Smooth muscle cell (in vitro differentiated cells): ENCODE results near the gene AGAP2. TPM values are rescaled to one million over a fixed set of nuclear protein-coding genes. Genes with fewer than 3 reads are reported as not detected.
"Not testable (repeated sequence)": the region's sequence is repeated elsewhere in the genome, so short reads cannot be mapped to it uniquely, and the experiment has no call there.

Source experiments
- DNase-seq: peaks from one replicate; lab custom pipeline; 2025; ENCODE audit not compliant: unreplicated experiment; lab: John Stamatoyannopoulos, UW
- H2AFZ ChIP-seq: fragments of 200-600 bp; sonication (generic); 2 replicates; pipeline ENCODE4 v1.6.0; 2016; ENCODE audit warnings: antibody characterized with exemption, low read depth, mild to moderate bottlenecking
- H3F3A ChIP-seq: fragments of 200-600 bp; sonication (generic); 2 replicates; pipeline ENCODE4 v1.6.0; 2017; ENCODE audit warnings: antibody characterized with exemption, low read depth
- H3K27ac ChIP-seq: fragments of 200-600 bp; sonication (generic); 2 replicates; pipeline ENCODE4 v1.5.1; 2016; ENCODE audit warnings: low read depth, mild to moderate bottlenecking
- H3K27me3 ChIP-seq: fragments of 200-600 bp; sonication (generic); 2 replicates; pipeline ENCODE4 v1.6.1; 2016; ENCODE audit warnings: low read depth, mild to moderate bottlenecking
- H3K36me3 ChIP-seq: fragments of 200-600 bp; sonication (generic); 2 replicates; pipeline ENCODE4 v1.5.1; 2016; ENCODE audit warnings: low read depth
- H3K4me1 ChIP-seq: fragments of 200-600 bp; sonication (generic); 2 replicates; pipeline ENCODE4 v1.5.1; 2016; ENCODE audit warnings: low read depth
- H3K4me2 ChIP-seq: fragments of 200-600 bp; sonication (generic); 2 replicates; pipeline ENCODE4 v1.6.0; 2016; ENCODE audit warnings: mild to moderate bottlenecking
- H3K4me3 ChIP-seq: fragments of 200-600 bp; sonication (generic); 2 replicates; pipeline ENCODE4 v1.5.1; 2016; ENCODE audit warnings: mild to moderate bottlenecking
- H3K79me2 ChIP-seq: fragments of 200-600 bp; sonication (generic); 2 replicates; pipeline ENCODE4 v1.6.0; 2016; ENCODE audit warnings: low read depth, mild to moderate bottlenecking
- H3K9ac ChIP-seq: fragments of 200-600 bp; sonication (generic); 2 replicates; pipeline ENCODE4 v1.6.0; 2016; ENCODE audit warnings: low read depth
- H3K9me3 ChIP-seq: fragments of 200-600 bp; sonication (generic); replicated peaks from 2 replicates; pipeline ENCODE4 v1.5.1; 2016; ENCODE audit warnings: low read depth
- H4K20me1 ChIP-seq: fragments of 200-600 bp; sonication (generic); 2 replicates; pipeline ENCODE4 v1.6.0; 2016; ENCODE audit warnings: low read depth
- WGBS: methylation state at CpG from one replicate; pipeline ENCODE4 v1.1.7; 2016; ENCODE audit warnings: low lambda C conversion rate; 5-methylcytosine and 5-hydroxymethylcytosine counted together
- polyA plus RNA-seq: library from polyadenylated mRNA; unstranded; fragments of >200 nt; fragmentation: Nextera tagmentation; extraction: Ambion mirVana; gene quantifications from 2 replicates; pipeline ENCODE4 v1.2.1, GENCODE V29; 2016
- total RNA-seq: library from RNA; depleted of rRNA; stranded (reverse); fragments of >200 nt; gene quantifications from 2 replicates; pipeline ENCODE4 v1.2.3, GENCODE V29; 2014
- TF ChIP-seq, protein P1 (sequence below): fragments of 200-600 bp; sonication (generic); IDR thresholded peaks from 2 replicates; pipeline ENCODE4 v1.5.1; 2017; ENCODE audit warnings: borderline replicate concordance, mild to moderate bottlenecking, antibody characterized with exemption; ENCODE audit not compliant: insufficient read depth, poor library complexity, severe bottlenecking

AGAP2 gene
- total and polyA plus RNA-seq, 2 experiments from 2014 or later, result not detected

DNA sequence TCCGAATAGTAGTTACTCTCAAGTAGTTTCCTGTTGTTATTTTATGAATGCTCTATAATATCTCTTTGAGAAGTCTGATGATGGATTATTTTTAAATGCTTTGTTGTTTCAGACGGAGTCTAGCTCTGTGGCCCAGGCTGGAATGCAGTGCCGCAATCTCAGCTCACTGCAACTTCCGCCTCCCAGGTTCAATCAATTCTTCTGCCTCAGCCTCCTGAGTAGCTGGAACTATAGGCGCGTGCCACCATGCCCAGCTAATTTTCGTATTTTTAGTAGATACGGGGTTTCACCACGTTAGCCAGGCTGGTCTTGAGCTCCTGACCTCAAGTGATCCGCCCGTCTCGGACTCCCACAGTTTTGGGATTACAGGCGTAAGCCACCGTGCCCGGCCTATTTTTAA, 46.0 kb downstream of the AGAP2 start:
- Histone ChIP-seq H3K9me3 (no peaks in the 10 kb centered on the region), H3K9ac (no peak overlapping the region), H2AFZ (no peak overlapping the region), H3K79me2 (no peaks in the 10 kb centered on the region), H3K4me3 (no peak overlapping the region), H4K20me1 (no peaks in the 10 kb centered on the region), H3K4me2 (no peak overlapping the region), H3K36me3 (peaks cover 8% of the 10 kb centered on the region), H3K27ac (no peak overlapping the region), H3K27me3 (no peaks in the 10 kb centered on the region), H3K4me1 (peaks cover 6% of the 10 kb centered on the region), H3F3A (no peaks in the 10 kb centered on the region)
- DNase-seq, result no peak
- WGBS, result 92% methylated on average over 15 of the region's 15 CpGs
- TF ChIP-seq, protein P1, sequence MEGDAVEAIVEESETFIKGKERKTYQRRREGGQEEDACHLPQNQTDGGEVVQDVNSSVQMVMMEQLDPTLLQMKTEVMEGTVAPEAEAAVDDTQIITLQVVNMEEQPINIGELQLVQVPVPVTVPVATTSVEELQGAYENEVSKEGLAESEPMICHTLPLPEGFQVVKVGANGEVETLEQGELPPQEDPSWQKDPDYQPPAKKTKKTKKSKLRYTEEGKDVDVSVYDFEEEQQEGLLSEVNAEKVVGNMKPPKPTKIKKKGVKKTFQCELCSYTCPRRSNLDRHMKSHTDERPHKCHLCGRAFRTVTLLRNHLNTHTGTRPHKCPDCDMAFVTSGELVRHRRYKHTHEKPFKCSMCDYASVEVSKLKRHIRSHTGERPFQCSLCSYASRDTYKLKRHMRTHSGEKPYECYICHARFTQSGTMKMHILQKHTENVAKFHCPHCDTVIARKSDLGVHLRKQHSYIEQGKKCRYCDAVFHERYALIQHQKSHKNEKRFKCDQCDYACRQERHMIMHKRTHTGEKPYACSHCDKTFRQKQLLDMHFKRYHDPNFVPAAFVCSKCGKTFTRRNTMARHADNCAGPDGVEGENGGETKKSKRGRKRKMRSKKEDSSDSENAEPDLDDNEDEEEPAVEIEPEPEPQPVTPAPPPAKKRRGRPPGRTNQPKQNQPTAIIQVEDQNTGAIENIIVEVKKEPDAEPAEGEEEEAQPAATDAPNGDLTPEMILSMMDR, result no peak

DNA sequence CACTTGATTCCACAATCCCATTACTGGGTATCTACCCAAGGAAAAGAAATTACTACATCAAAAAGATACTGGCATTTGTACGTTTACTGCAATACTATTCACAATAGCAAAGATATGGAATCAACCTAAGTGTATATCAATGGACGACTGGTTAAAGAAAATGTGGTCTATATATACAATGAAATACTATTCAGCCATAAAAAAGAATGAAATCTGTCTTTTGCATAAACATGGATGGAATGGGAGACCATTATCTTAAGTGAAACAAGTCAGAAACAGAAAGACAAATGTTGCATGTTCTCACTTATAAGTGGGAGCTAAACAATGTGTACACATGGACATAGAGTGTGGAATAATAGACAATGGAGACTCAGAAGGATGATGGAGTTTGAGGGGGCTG, 49.6 kb downstream of the AGAP2 start:
- Histone ChIP-seq H3K4me1 (no peaks in the 10 kb centered on the region), H2AFZ (no peak overlapping the region), H3K4me2 (no peak overlapping the region), H4K20me1 (no peaks in the 10 kb centered on the region), H3K9ac (no peak overlapping the region), H3K36me3 (no peaks in the 10 kb centered on the region), H3K9me3 (no peaks in the 10 kb centered on the region), H3K4me3 (no peak overlapping the region), H3F3A (no peaks in the 10 kb centered on the region), H3K79me2 (no peaks in the 10 kb centered on the region), H3K27me3 (peaks cover 10% of the 10 kb centered on the region), H3K27ac (no peak overlapping the region)
- TF ChIP-seq, protein P1, result no peak
- DNase-seq, result no peak
- 58% methylated on average over 2 of the region's 2 CpGs for WGBS

DNA sequence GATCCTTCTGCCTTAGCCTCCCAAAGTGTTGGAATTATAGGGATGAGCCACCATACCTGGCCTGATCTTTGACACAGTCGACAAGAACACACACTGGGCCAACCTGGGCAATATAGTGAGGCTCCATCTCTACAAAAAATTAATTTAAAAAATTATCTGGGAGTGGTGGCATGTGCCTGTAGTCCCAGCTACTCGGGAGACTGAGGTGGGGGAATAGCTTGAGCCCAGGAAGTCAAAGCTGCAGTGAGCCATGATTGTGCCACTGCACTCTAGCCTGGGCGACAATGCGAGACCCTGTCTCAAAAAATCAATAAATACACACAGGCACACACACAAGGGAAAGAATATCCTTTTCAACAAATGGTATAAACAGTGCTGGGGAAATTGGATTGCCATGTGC, 50.7 kb downstream of the AGAP2 start:
- H3K27me3 ChIP-seq, result peaks cover 10% of the 10 kb centered on the region
- no peak overlapping the region for H3K9ac ChIP-seq
- 76% methylated on average over 4 of the region's 4 CpGs for WGBS
- no peaks in the 10 kb centered on the region for H3F3A ChIP-seq
- H4K20me1 ChIP-seq, result no peaks in the 10 kb centered on the region
- H3K4me1 ChIP-seq, result no peaks in the 10 kb centered on the region
- H3K79me2 ChIP-seq, result no peaks in the 10 kb centered on the region
- H2AFZ ChIP-seq, result no peak overlapping the region
- TF ChIP-seq, protein P1, result no peak
- H3K27ac ChIP-seq, result no peak overlapping the region
- no peak overlapping the region for H3K4me3 ChIP-seq
- H3K36me3 ChIP-seq, result no peaks in the 10 kb centered on the region
- DNase-seq, result no peak
- no peaks in the 10 kb centered on the region for H3K9me3 ChIP-seq
- H3K4me2 ChIP-seq, result no peak overlapping the region

DNA sequence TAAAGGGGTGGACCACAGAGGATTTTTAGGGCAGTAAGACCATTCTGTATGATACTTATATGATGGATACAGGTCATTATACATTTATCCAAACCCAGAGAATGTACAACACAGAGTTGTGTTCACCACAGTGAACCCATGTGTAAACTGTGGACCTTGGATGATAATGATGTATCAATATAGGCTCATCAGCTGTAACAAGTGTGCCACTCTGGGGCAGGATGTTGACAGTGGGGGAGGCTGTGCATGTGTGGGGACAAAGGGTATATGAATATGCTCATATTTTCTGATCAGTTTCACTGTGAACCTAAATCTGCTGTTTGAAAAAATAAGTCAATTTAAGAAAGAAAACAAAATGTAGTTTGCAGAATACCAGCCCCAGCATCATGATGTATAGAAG, 58.8 kb downstream of the AGAP2 start:
- Histone ChIP-seq H3K4me2 (no peak overlapping the region), H3K9ac (no peak overlapping the region), H3K36me3 (no peaks in the 10 kb centered on the region), H3K27me3 (peaks cover 6% of the 10 kb centered on the region), H2AFZ (no peak overlapping the region), H3K9me3 (no peaks in the 10 kb centered on the region), H3K27ac (no peak overlapping the region), H3F3A (no peaks in the 10 kb centered on the region), H3K4me3 (no peak overlapping the region), H3K79me2 (no peaks in the 10 kb centered on the region), H4K20me1 (no peaks in the 10 kb centered on the region), H3K4me1 (no peaks in the 10 kb centered on the region)
- TF ChIP-seq, protein P1, result no peak
- no peak for DNase-seq

DNA sequence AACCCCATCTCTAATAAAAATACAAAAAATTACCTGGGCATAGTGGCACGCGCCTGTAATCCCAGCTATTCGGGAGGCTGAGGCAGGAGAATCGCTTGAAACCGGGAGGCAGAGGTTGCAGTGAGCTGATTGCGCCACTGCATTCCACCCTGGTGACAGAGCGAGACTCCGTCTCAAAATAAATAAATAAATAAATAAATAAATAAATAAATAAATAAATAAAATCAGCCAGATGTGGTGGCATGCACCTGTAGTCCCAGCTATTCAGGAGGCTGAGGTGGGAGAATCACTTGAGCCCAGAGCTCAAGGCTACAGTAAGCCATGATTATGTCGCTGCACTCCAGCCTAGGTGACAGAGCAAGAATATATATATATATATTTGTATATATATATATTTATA, 60.6 kb downstream of the AGAP2 start:
- H3K9ac ChIP-seq, result not testable (repeated sequence)

More for the DNA sequence above, 60.6 kb downstream of the AGAP2 start:
- not testable (repeated sequence) for H4K20me1 ChIP-seq, H3K79me2 ChIP-seq, DNase-seq, H3K4me3 ChIP-seq, H3K4me1 ChIP-seq, H3K27ac ChIP-seq, H3K4me2 ChIP-seq, H3K36me3 ChIP-seq, H3F3A ChIP-seq, H3K9me3 ChIP-seq, H2AFZ ChIP-seq, H3K27me3 ChIP-seq
- 93% methylated on average over 9 of the region's 9 CpGs for WGBS
